Stimulated activated CD8-positive, alpha-beta memory T cell treated with anti-CD3 and anti-CD28 coated beads, Interleukin-7, amount 100 ng/mL, for 48 hours (primary cell): ENCODE data around the gene GABPA.
"Not testable (repeated sequence)": the region's sequence is repeated elsewhere in the genome, so short reads cannot be mapped to it uniquely, and the experiment has no call there.

ENCODE experiments used
- DNase-seq, 2 donors: peaks; one replicate each; pipeline ENCODE4 v3.0.0-alpha.2; 2020; ENCODE audit warnings: low read depth in 1 of 2; ENCODE audit errors: extremely low read depth in 1 of 2

Gene GABPA

DNA sequence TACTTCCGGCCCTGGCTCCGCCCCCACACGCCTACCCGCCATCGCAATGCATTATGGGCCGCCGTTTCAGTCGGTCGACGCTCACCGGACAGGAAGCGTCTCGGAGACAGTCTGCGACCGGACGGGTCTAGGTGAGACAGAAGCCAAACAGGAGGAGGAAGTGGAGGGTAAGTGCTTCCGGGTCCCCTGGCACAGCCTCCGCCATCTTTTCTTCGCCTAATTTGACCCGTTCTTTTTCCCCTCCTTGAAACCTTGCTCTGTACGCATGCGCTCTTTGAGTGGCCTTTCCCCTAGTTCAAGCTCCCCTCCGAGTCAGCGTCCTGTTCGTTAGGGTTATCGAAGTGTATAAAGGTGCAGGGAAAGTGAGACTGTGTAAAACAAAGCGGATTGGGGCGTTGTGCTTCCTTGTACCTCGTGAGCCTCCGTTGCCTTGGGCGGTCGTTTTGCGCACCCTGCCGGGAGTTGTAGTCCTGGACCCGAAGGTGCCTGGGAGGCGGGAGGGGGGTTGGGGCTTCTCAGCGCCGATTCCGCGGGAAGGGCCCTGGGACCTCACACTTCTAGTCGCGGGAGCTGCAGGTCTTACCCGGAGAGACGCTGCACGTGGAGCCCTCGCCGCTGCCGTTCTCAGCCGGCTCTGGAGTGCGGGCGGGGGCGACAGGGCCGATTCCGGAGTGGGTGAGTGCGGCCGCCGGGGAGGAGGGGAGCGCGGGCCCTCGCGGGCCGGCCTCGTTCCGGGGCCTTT, at the start of gene GABPA, which contains the start of gene ATP5PF:
TSS of gene GABPA (plus strand) at position 69 of the 742 bp plus-strand sequence. CDS start 6,627 bp downstream, outside the sequence.
TSS of gene ATP5PF (minus strand) at position 1 of the 742 bp plus-strand sequence. CDS start 5,110 bp downstream, outside the sequence.
- peak; percentile 93 to 94 for DNase-seq

DNA sequence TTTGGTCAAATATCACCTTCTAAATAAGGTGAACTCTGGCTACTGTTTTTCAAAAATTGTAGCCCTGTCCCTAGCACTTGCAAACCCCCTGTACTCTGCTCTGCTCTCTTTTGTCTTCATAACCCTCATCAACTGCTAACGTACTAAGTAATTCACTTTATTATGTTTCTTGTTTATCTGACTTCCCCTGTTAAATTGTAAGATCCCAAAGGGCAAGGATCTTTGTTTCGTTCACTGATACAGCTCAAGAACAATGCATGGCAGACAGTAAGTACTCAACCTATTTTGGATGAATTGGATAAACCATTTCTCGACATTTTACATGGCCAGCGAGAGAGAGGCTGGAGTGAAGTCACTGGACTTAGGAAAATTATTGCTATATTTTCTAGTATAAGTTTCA, 47.0 kb upstream of the GABPA start:
- no peak for DNase-seq

DNA sequence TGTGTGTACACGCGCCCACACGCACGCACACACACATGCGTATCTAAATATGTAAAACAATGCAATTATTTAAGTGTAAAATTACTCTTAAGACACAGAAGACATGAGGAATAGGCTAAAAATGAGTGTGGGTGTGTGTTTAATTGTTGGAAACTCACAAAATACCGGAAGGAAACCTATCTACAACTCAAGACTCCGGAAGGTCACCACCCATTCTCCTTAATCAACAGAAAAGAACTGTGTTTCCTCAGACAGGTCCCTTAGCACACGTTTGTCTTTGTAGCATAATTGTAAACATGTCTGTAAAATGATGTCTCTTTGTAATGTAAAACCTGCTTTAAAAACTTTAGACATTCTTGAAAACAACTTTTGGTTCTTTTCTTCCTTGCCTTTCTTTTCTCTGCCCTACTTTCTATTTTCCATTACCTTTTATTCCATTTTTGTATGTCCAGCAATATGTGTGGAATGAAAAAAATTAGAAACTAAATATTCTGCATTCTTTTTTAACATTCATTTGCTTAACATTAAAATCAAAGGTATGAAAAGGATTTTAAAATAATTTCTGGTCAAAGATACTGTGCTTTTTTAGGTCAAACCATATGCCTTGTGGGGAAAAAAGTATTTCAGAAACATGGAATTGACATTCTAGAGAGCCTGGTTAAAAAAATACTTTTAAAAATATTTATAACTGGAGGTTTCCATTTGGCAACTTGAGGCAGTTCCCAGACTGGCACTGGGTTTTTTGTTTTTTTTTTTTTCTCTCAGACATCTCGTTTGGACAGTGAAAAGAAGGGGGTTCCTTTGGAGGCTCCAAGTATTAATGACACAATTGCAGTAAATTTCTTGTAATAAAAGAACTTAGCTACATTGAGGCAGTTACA, 46.3 kb upstream of the GABPA start:
- DNase-seq: no peak

DNA sequence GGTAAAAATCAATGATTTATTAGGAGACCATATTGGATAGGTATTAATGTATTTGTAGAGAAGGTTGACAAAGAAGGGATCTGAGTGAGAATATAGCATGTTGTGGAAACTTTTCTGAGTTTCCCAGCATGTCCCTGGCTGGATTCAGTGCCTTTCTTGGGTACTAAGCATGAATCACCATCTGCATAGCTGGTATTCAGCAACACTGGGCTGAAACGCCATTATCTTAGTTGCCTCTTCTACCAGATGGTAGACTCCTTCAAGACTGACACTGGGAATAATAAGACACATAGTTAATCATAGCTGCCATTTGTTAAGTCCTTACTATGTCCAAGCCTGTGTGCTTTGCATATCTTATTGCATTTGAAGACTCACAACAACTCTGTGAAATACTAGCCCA, 45.5 kb upstream of the GABPA start:
- no peak for DNase-seq

DNA sequence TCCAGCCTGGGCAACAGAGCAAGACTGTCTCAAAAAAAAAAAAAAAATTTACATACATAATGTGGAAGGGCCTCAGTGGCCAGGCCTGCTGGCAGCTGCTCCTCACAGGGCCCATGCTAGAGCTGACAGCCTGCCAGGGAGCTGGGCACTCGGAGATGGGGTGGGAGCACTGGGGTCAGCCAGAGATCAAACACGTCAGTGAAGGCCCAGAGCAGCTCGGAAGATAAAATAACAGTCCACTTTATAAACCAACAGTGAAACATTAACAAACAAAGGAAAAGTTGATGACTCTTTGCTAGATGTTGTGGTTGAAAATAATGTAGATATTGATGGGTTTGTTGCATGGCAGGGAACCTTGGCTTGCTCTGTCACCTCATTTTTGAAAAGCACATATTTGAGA, 42.8 kb upstream of the GABPA start:
- DNase-seq: no peak

DNA sequence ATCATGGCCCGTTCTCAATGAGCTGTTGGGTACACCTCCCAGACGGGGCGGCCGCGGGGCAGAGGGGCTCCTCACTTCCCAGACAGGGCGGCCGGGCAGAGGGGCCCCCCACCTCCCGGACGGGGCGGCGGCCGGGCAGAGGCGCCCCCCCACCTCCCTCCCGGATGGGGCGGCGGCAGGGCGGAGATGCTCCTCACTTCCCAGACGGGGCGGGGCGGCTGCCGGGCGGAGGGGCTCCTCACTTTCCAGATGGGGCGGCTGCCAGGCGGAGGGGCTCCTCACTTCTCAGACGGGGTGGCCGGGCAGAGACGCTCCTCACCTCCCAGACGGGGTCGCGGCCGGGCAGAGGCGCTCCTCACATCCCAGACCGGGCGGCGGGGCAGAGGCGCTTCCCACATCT, 39.3 kb upstream of the GABPA start:
- DNase-seq: not testable (repeated sequence)

DNA sequence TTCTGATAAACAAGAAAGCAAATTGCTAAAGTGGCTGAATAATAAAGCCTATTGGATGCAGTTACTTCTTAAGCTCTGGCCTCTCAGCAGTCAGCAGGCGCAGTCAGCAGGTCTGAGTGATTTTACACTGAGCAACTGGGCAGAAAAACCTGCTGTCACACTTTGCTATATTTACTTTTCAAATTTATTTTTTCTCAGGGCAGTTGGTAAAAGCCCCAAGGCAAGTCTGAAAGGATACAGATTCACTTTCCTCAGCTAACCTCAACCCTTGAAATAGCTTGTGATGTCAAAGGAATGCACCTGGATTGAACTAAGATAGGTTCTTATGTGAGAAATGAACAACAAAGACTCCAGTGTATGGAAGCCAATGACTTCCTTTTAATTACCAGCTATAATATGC, 34.0 kb upstream of the GABPA start:
- no peak for DNase-seq

DNA sequence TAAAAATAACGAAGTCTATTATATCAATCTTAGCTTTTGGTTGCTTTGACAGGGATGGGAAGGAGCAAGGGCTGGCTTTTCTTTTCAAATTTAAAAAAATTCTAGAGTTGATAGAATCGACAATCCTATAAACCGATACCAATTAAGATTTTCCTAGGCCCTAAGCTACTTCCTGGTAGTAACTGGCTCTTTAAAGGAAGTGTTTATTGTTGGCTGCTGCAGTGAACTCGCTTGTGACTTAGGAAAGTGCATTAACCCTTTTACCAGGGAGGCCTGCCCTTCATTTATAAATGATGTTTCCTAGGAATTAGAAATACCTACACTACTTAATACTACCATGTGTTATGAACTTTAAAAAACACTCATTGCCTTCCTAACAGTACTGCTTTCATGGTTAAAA, 33.2 kb upstream of the GABPA start:
- DNase-seq: no peak

DNA sequence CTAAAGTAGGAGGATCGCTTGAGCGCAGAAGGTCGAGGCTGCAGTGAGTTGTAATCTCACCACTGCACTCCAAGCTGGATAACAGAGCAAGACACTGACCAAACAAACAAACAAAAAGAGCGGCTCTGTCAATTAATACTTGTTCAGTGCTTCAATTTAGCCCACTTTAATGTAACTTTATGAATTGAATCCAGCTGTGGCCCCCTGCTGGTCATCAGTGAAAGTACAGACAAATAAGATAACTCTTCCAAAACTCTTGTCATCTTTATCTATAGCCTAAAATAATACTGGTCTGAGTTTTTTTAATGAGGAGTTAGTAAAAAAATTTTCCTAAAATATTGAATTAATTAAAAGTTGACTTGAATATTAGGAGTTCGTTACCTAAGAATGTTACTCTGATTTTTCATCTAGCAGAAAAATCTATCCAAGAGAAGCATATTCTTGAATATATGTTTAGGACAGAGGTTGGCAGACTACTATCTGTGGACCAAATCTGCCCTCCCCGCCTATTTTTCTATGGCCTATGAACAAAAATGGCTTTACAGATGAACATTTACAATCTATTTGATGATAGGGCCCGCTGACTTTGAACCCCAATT, 26.2 kb upstream of the GABPA start:
- no peak for DNase-seq

DNA sequence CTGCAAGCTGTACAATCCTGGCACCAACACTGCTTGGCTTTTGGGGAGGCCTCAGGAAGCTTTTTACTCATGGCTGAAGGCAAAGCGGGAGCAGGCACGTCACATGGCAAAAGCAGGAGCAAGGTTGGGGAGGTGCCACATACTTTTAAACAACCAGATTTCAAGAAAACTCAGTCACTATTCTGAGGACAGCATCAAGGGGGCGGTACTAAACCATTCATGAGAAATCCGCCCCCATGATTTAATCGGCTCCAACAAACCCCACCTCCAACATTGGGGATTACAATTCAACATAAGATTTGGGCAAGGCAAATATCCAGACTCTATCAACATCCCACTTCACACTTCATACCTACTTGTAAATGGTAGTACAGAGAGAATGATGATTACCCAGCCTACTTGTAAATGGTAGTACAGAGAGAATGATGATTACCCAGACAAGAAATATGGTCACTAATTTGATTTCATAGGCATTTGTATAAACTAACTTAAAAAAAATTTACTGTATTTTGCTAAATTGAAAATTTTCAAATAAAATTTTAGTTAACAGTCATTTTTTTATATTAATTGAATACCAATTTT, 25.0 kb upstream of the GABPA start:
- DNase-seq: no peak

DNA sequence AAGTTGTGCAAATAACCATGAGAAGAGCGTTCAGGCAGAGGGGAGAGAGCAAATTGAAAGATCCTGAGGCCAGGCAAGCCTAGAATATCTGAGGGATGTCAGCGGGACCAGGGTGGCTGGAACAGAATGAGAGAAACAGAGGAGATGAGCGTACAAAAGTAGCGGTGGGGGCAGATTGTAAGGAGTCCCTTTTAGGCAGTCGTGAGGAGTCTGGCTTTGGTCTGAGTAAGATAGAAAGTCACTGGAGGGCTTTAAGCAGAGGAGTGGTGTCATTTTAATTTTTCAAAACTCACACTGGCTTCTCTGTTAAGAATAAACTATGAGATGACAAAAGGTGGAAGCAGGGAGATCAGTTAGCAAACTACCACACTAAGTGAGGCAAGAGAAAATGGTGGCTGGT, 24.2 kb upstream of the GABPA start:
- DNase-seq: no peak

DNA sequence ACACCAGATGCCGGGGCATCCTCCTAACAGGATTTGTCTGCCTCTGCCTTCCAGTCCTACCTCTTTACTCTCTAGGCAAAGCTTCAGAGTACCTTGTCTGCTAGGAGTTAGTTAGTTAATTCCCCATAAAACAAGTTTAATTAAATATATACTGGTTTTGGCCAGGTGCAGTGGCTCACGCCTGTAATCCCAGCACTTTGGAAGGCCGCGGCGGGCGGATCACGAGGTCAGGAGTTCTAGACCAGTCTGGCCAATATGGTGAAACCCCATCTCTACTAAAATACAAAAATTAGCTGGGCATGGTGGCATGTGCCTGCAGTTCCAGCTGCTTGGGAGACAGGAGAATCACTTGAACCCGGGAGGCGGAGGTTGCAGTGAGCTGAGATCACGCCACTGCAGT, 20.7 kb upstream of the GABPA start:
- DNase-seq: not testable (repeated sequence)

DNA sequence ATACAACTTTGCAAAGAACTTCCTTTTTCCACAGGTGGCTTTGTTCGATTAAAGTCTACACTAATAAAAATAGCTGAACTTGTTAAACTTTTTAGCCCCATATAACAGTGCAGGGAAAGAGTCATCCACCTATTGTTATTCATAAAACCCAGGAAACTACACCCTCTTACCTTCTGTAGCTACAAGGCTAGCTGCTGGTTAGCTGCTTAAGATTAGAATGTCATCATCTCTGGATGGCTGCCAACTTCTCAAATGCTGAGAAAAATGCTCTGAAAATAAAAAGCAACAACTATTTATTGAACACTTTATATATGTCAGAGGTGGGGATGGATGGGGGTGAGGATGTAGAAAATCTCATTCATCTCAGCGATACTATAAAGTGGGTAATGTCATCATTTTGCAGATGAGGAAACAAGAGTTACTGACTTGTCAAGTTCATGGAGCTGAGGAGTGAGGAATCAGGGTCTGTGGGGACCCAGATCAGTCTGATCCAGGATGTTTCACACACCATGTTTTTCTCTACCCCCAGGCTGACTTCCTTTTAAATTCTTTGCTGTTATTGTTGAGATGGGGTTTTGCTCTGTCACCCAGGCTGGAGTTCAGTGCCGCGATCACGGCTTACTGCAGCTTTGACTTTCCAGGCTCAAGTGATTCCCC, 17.2 kb upstream of the GABPA start:
- no peak for DNase-seq

DNA sequence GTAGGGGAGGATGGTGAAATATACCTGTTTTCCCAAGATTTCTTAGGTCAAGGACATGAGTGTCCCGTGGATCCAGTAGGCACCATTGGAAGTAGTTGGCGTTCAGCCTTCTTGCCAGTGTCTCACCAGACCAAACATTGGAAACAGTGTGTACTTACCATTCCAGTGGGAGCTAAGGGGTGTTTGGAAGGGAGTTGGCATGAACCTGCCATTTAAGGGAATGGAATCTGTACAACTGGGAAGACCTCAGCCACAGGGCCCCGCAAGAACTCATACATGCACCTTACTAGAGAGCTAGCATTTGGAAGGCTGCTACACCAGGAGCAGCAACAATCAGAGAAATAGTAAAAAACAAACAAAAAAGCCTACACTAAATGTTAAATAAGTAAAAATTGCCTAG, 12.8 kb upstream of the GABPA start:
- DNase-seq: no peak

DNA sequence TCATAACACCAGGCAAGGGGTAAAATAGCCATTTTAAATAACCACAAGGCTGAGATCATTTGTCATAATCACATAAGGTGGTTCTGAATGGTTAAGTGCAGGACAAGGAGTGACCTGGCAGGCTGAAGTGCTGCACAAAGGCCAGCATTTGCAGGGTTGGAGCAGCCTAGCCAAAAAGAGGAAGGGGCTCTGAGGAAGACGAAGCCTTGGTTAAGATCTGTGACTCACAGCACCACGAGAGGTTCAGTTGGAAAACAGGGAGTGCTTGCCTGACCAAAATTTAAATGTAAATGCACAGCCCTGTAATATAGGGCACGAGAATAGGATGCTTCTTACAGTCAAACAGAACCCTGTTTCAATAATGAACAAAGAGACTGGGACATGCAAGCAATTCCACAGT, 12.1 kb upstream of the GABPA start:
- DNase-seq: no peak

DNA sequence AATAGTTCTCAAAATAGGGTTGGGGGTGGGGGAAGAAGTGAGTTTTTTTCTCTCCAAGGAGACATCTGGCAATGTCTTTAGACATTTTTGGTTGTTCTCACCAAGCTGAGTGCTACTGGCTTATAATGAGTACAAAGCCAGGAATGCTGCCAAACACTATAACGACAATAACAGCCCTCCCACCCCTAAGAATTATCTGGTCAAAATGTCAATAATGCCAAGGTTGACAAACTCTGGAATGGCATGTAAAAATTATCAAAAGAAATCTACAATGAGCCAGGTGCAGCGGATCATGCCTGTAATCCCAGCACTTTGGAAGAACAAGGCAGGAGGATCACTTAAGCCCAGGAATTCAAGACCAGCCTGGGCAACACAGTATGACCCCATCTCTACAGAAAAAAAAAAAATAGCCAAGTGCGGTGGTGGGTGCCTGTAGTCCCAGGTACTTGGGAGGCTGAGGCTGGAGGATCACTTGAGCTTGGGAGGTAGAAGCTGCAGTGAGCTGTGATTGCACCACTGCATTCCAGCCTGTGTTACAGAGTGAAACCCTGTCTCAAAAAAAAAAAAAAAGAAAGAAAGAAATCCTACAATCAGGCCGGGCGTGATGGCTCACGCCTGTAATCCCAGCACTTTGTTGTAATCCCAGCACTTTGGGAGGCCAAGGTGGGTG, 2.5 kb upstream of the GABPA start:
- no peak for DNase-seq

DNA sequence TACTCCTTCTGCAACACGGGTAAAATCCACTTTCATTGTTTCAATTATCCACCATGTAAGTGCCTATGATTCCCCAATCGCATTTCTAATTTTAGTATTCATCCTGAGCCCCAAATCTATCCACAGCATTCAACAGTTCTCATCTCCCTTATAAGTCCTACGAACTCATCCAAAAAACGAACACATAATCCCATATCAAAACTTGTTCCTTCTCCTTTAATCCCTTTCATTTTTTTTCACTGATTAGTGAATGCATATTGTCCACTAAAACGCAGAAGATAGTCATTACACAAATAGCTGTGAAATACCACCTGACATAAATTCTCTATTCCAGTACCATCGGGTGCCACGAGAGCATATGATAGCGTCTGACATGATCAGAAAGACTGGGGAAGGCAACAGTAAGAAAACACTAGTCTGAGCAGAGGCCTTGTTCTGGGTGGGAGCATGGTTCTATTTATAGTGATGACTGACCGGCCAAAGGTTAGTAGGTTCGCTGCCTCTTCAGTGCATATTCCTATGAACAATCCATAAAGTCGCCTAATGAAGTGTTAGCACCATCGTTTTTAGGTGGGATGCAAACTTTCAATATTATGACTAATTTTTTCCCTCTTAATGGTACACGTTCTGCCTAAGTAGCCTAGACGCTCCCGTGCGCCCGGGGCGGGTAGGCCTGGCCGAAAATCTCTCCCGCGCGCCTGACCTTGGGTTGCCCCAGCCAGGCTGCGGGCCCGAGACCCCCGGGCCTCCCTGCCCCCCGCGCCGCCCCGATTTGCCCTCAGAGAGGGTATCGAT, 716 bp upstream of the GABPA start:
- no peak for DNase-seq

DNA sequence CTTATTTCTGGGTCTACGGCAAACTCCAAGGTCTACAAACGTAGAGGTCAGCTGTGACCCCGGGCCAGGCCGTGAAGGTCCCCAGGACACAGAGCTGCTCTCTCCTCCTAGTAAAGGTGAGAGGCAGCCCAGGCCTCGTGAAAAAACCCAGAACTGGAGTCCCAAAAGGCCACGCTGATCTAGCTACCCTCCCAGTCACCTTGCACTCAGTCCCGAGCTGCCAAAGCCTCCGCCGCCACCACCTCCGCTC, 193 bp upstream of the GABPA start:
- DNase-seq: no peak
